GM08714 (cell line): Measurements from ENCODE around the gene CCL18.
"Not testable (repeated sequence)": the region's sequence is repeated elsewhere in the genome, so short reads cannot be mapped to it uniquely, and the experiment has no call there.

Source experiments
- H3K4me3 ChIP-seq: fragments of 200-500 bp; sonication (Bioruptor generic); 2 replicates; pipeline ENCODE4 v1.5.1; 2014; ENCODE audit warnings: mild to moderate bottlenecking, low read length, inconsistent platforms
- ZNF274 ChIP-seq: IDR thresholded peaks from 2 replicates; pipeline ENCODE4 v1.6.1; 2012; ENCODE audit warnings: mild to moderate bottlenecking, low read depth, low read length

CCL18 gene

DNA sequence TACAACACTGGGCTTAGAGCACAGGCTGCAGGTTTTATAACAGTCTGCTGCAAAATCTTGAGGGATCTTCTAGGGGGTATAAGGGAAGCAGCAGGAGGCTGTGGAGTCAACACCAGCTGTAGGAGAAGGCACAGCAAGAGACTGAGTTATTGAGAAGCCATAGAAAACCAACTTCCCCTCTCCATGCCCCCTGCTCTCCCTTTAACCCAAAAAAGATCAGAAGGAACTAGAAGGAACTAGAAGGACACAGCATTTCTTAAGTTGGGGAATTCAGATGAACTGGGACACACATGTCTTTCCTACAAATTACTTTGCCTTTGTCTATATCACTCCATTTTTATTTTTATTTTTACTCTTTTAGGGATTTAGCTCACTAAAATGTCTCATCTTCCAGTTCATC lies 6.2 kb upstream of the CCL18 start:
- no peak overlapping the region for H3K4me3 ChIP-seq
- TF ChIP-seq ZNF274: no peak

- TF ChIP-seq ZNF274: no peak
- no peak overlapping the region for H3K4me3 ChIP-seq
Measured at GRCh38 chr17:36059406-36059805, 4.7 kb upstream of the CCL18 start.

- no peak for TF ChIP-seq ZNF274
- H3K4me3 ChIP-seq: no peak overlapping the region
Measured at GRCh38 chr17:36060816-36061215, 3.3 kb upstream of the CCL18 start.

DNA sequence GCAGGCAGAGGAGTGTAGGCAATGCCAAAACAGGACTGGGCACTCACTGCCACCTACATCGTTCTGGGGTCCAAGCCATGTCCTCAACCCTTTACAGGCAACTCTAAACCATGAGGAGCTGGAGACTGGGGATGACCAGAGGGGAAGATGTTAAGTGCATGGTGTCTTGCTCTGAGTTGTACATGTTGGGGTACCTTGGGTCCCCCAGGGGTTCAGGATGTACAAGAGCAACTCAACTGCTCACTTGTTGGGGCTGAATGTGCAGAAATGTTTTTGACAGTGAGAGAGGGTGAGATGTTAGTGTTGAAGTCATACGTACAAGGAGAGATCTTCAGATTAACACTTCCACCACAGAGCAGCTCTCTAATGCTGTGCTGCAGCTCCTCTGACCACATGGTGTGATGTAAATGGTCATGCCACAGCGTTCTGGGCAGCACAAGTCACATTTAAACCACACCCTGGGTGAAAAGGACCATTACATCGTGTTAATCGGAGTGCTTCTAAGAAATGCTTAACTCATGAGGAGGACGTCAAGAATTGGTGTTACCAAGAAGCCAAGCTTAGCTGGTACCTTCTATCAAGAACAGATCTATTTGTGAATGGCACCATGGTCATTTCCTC lies 2.4 kb downstream of the CCL18 start:
- no peak for TF ChIP-seq ZNF274
- no peak overlapping the region for H3K4me3 ChIP-seq

DNA sequence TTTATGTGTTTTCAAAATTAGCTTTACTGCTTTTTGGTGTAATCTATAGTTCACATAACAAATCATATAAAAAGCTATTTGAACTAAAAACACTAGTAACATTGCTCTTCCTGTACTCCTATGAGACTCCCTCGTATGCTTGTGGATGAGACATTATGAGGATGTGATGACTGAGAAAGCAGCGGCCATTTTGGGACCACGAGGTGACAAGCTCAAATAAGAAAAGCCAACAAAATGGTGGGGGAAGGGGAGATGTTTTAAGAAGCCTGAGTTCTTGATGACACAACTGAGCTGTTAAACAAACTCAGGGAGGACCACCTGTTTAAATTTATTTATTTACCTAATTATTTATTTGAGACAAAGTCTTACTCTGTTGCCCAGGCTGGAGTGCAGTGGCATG lies 4.5 kb downstream of the CCL18 start:
- H3K4me3 ChIP-seq: no peak overlapping the region
- no peak for TF ChIP-seq ZNF274

DNA sequence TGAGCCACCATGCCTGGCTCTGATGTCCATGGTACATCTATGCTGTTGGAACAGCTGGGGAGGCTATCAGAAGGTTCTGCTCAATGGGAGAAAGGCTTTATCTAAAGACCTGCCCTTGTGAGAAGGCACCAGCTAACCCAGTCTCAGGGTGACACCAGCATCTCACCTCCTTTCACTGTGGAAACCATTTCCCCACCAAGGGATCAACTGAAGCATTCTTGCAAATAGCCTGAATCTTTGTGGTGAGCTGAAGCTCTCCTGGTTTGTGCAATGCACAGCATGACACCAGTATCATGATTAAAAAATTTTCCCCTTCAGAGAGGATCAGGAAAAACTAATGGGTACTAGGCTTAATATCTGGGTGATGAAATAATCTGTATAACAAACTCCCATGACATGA lies 5.1 kb downstream of the CCL18 start:
- no peak overlapping the region for H3K4me3 ChIP-seq
- no peak for TF ChIP-seq ZNF274

- TF ChIP-seq ZNF274: no peak
- no peak overlapping the region for H3K4me3 ChIP-seq
Measured at GRCh38 chr17:36070427-36070826, 6.4 kb downstream of the CCL18 start.

DNA sequence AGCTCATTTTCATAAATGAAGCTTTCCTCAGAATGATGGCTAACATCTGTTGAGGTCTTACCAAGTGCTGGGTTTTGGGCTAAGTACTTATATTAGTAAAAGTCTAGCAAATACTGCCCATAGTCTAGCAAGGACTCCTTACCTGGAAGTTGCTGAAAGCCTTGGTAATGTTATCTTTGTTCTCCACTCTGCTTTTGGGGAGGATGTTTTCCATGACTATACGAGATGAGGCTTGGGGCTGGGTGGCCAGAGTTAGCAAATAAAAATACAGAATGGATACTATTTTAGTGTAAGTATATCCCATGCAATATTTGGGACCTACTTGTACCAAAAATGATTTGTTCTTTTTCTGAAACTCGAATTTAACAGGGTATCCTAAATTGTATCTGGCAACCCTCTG lies 7.7 kb downstream of the CCL18 start:
- TF ChIP-seq ZNF274: no peak
- H3K4me3 ChIP-seq: no peak overlapping the region

DNA sequence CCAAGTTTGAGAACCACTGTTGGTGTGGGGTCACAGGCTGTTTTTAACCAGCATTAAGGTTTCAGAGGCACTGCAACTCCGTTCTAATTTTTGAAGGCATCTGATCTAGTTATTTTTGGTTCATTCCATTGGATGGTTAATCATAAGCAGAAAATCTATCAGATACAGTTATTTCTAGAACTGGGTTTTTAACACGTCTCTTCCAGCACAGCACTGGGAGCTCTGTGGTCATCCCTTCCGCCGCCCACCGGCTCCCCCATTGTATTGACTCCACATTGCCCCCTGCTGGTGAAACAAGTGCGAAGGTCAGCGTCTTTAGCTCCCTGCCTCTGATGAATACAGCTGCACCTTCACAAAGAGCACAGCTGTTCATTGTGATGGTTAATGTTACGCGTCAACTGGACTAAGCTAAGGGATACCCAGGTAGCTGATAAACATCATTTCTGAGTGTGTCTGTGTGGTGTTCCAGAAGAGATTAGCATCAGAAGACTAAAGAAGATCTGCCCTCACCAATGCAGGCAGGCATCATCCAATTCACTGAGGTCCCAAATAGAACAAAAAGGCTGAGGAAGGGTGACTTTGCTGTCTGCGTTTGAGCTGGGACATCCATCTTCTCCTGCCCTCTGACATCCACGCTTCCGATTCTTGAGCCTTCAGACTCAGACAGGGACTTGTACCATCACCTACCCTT lies 8.5 kb downstream of the CCL18 start:
- H3K4me3 ChIP-seq: no peak overlapping the region
- no peak for TF ChIP-seq ZNF274

DNA sequence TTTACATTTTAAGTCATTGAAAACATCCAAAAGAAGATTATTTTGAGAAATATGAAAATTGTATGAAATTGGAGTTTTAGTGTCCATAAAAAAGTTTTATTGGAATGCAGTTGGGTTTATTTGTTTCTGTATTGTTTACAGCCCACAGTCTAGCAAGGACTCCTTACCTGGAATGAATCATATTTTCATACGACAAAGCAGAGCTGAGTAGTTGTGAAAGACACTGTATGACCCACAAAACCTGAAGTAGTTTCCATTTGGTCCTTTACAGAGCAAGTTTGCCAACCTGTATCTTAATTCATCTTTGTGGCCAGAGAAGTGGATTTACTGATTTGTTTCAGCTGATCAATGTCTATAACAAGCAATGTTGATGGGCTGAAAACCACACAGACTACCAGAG lies 10.3 kb downstream of the CCL18 start:
- TF ChIP-seq ZNF274: no peak
- no peak overlapping the region for H3K4me3 ChIP-seq

- peak overlapping the region; percentile 56; the same call in 1 of the 2 replicates for H3K4me3 ChIP-seq
Measured at GRCh38 chr17:36081681-36082471, 17.8 kb downstream of the CCL18 start.

DNA sequence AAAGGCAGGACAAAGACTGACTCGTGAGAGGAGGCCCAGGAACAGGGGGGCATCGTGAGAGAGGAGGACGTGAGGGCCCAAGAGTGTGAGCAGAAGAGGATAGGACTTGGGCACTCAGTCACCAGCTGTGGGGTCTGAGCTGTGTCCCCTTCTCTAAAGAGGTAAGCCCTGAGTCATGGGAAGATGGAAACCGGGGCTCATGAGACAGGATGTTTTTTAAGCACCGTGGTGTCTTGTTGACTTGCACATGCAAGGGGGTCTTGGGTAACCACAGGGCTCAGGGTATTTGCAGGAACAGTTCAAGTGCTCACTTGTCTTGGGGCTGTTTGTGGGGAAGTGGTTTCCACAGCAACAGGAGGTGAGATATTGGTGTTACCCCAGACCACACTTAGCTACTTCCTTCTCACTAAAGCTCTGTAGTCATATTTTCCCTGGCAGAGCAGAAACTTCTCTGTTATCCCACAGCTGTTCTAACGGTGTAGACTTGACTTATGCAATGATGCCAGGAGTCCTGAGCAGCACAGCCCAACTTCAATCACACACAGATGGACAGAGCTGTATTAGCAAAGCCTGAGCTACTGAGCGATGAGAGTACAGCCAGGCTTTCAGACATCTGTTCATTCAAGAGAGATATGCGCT lies 18.5 kb downstream of the CCL18 start:
- peak overlapping the region; percentile 56; the same call in 1 of the 2 replicates for H3K4me3 ChIP-seq

- not testable (repeated sequence) for H3K4me3 ChIP-seq
Measured at GRCh38 chr17:36083691-36084090, 19.6 kb downstream of the CCL18 start.

- no peak for TF ChIP-seq ZNF274
- no peak overlapping the region for H3K4me3 ChIP-seq
Measured at GRCh38 chr17:36085765-36086164, 21.7 kb downstream of the CCL18 start.

- no peak for TF ChIP-seq ZNF274
- no peak overlapping the region for H3K4me3 ChIP-seq
Measured at GRCh38 chr17:36086791-36087190, 22.7 kb downstream of the CCL18 start.

GRCh38 chr17:36087471-36087870 lies 23.4 kb downstream of the CCL18 start:
- not testable (repeated sequence) for H3K4me3 ChIP-seq

DNA sequence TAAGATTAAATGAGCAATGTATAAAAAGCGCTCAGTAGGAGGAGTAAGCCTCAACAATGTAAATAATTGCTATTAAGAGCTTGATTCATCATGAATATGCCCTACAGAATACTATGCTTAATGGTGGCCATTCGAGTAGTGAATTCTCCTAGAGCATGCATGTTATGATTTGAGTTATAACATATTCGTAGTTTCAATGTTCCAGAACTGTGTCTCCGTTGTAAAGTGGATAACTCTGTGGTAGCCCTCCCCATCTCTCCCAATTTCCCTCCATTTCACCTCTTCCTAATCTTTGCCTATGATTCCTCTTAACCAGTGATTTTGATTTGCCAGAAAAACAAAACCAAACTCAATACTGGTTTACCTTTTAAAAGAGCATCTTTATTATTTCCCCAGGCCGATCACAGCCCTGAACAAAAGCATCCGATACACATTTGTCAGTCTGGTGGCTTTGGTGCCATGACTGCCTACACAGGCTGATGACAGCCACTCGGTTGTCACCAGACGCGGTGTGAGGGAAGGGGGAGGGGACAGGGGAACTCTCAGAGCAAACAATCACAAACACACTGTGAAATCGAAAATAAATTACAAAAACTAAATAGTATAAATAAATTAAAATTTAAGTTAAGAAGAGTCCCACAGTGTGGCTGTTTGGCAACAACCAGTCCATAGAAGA lies 24.0 kb downstream of the CCL18 start:
- peak overlapping the region; percentile 68; the same call in 1 of the 2 replicates for H3K4me3 ChIP-seq
